ENCODE measurements around the gene CEBPA. TPM values are rescaled to one million over a fixed set of nuclear protein-coding genes. Genes with fewer than 3 reads are reported as not detected.
"Not testable (repeated sequence)": the region's sequence is repeated elsewhere in the genome, so short reads cannot be mapped to it uniquely, and the experiment has no call there.

The CEBPA gene
- total and polyA plus RNA-seq, 3 donors from 2014 or later = 3.5 to 5.0 (median 4.7) TPM

DNA sequence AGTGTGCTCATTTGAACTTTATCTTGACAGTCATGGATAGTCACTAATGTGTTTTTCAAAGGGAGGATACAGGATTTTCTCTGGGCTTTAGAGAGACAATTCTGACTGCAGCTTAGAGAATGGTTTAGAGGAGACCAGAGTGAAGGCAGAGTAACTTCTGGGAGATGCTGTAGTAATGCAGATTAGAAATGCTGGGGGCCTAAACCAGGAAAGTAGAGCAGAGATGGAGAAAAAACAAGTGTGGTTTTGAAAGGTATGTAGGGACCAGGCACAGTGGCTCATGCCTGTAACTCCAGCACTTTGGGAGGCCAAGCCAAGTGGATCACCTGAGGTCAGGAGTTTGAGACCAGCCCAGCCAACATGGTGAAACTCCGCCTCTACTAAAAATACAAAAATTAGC is 18.3 kb upstream of the CEBPA start:
- no peaks in the 10 kb centered on the region for H3K9me3 ChIP-seq
- WGBS, 2 donors = 88 to 94% methylated on average over 1 of the region's 1 CpG
- intact Hi-C loops (cut with DNase I; ENCODE audit: low total_unique reads) = no loop called here
- H3K36me3 ChIP-seq (ENCODE audit: low read depth, missing control alignments) = no peaks in the 10 kb centered on the region
- no peak overlapping the region for H3K4me3 ChIP-seq
- H3K4me1 ChIP-seq = no peaks in the 10 kb centered on the region
- TF ChIP-seq, protein P1, sequence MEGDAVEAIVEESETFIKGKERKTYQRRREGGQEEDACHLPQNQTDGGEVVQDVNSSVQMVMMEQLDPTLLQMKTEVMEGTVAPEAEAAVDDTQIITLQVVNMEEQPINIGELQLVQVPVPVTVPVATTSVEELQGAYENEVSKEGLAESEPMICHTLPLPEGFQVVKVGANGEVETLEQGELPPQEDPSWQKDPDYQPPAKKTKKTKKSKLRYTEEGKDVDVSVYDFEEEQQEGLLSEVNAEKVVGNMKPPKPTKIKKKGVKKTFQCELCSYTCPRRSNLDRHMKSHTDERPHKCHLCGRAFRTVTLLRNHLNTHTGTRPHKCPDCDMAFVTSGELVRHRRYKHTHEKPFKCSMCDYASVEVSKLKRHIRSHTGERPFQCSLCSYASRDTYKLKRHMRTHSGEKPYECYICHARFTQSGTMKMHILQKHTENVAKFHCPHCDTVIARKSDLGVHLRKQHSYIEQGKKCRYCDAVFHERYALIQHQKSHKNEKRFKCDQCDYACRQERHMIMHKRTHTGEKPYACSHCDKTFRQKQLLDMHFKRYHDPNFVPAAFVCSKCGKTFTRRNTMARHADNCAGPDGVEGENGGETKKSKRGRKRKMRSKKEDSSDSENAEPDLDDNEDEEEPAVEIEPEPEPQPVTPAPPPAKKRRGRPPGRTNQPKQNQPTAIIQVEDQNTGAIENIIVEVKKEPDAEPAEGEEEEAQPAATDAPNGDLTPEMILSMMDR (IDR thresholded peaks at IDR 0.05) = no peak
- TF ChIP-seq POLR2A (IDR thresholded peaks at IDR 0.05) = no peak
- H3K27ac ChIP-seq = no peak overlapping the region
- no peak for DNase-seq
- no peaks in the 10 kb centered on the region for H3K27me3 ChIP-seq

DNA sequence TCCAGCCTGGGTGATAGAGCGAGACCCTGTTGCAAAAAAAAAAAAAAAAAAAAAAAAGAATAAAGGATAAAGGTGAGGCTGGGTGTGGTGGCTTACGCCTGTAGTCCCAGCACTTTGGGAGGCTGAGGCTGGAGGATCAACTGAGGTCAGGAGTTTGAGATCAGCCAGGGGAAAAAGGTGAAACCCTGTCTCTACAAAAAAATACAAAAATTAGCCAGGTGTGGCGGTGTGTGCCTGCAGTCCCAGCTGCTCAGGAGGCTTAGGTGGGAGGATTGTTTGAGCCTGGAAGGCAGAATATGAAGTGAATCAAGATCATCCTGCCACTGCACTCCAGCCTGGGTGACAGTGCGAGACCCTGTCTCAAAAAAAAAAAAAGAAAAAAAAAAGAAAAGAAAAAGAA is 15.7 kb upstream of the CEBPA start:
- H3K9me3 ChIP-seq; H3K27me3 ChIP-seq; intact Hi-C loops (cut with DNase I; ENCODE audit: low total_unique reads); H3K36me3 ChIP-seq (ENCODE audit: low read depth, missing control alignments); H3K27ac ChIP-seq; DNase-seq; H3K4me3 ChIP-seq; H3K4me1 ChIP-seq: not testable (repeated sequence)
- 92 to 95% methylated on average over 4 of the region's 4 CpGs for whole genome bisulfite sequencing, 2 donors

DNA sequence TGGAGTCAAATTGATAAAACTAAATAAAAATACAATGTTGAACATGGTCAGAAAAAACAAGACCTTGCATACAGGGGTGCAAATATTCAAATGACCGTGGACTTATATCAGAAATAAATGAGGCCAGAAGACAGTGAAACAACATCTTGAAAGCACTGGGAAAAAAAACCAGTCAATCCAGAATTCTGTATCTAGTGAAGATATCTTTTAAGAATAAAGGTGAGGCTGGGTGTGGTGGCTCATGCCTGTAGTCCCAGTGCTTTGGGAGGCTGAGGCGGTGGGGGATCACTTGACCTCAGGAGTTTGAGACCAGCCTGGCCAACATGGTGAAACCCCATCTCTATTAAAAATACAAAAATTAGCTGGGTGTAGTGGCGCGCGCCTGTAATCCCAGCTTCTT is 15.2 kb upstream of the CEBPA start:
- 90 to 96% methylated on average over 5 of the region's 5 CpGs for WGBS, 2 donors
- Histone ChIP-seq H3K27me3 (no peaks in the 10 kb centered on the region), H3K36me3 (ENCODE audit: low read depth, missing control alignments) (no peaks in the 10 kb centered on the region), H3K9me3 (no peaks in the 10 kb centered on the region), H3K4me1 (no peaks in the 10 kb centered on the region), H3K27ac (no peak overlapping the region), H3K4me3 (no peak overlapping the region)
- DNase-seq = no peak
- intact Hi-C loops (cut with DNase I; ENCODE audit: low total_unique reads) = no loop called here
- TF ChIP-seq, protein P1 (IDR thresholded peaks at IDR 0.05) = no peak
- TF ChIP-seq POLR2A (IDR thresholded peaks at IDR 0.05) = no peak

DNA sequence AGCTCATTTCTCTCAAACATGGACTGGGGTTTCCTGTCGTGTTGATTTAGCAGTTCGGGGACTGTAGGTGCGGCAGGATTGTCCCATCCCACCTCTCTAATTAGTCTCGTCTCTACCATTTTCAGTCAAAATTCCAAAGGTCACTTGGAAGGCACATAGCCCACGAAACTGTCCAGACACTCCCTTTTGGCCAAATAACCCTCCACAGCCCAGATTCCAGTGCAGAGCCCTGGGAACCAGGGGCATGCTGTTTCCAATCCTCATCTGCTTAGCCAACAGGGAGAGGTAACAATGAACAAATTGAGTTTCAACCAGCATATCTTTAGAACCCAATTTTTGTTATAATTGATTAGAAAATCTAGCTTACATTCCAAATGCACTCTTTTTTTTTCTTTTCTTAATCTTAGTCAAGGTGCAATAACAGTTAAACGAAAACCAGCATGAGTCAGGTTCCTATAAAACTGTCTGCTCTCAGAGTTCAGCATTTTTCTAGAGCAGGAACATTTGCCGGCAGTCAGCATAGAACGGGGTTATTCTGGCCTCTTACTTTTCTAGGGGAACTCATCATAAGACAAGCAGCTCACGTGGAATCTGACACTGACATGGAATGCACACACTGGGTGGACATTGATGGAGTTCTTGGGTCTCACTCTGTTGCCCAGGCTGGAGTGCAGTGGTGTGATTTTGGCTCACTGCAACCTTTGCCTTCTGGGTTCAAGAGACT is 14.4 kb upstream of the CEBPA start:
- Histone ChIP-seq H3K27ac (no peak overlapping the region), H3K9me3 (no peaks in the 10 kb centered on the region)
- WGBS, 2 donors = 49 to 59% methylated on average over 9 of the region's 9 CpGs

DNA sequence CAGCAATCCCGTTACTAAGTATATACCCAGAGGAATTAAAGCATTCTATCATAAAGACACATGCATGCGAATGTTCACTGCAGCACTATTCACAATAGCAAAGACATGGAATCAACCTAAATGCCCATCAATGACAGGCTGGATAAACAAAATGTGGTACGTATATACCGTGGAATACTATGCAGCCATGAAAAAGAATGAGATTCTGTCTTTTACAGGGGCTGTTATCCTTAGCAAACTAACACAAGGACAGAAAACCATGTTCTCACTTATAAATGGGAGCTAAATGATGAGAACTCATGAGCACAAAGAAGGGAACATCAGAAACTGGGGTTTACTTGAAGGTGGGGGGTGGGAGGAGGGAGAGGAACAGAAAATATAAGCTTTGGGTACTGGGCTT is 10.5 kb upstream of the CEBPA start:
- H3K36me3 ChIP-seq (ENCODE audit: low read depth, missing control alignments); H3K4me3 ChIP-seq; H3K27ac ChIP-seq; H3K9me3 ChIP-seq; DNase-seq; H3K4me1 ChIP-seq; intact Hi-C loops (cut with DNase I; ENCODE audit: low total_unique reads); H3K27me3 ChIP-seq: not testable (repeated sequence)
- WGBS, 2 donors = 83 to 85% methylated on average over 4 of the region's 4 CpGs

More for the DNA sequence above, 14.4 kb upstream of the CEBPA start:
- intact Hi-C loops (cut with DNase I; ENCODE audit: low total_unique reads) = no loop called here
- H3K27me3 ChIP-seq = no peaks in the 10 kb centered on the region
- no peaks in the 10 kb centered on the region for H3K4me1 ChIP-seq
- no peak for DNase-seq
- no peak overlapping the region for H3K4me3 ChIP-seq
- H3K36me3 ChIP-seq (ENCODE audit: low read depth, missing control alignments) = no peaks in the 10 kb centered on the region
- no peak for TF ChIP-seq POLR2A (IDR thresholded peaks at IDR 0.05)
- TF ChIP-seq, protein P1 (IDR thresholded peaks at IDR 0.05) = no peak

DNA sequence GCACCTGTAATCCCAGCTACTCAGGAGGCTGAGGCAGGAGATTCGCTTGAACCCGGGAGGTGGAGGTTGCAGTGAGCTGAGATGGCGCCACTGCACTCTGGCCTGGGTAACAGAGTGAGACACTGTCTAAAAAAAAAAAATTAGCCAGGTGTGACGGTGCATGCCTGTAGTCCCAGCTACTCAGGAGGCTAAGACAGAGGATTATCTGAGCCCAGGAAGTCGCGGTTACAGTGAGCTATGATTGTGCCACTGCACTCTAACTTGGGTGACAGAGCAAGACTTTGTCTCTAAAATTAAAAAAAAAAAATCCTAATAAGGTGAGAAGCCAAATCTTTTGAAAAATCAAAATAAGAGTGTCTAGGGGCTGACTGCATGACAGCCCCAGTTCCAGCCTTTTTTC is 9.7 kb upstream of the CEBPA start:
- Histone ChIP-seq H3K4me3 (no peak overlapping the region), H3K9me3 (no peaks in the 10 kb centered on the region), H3K4me1 (no peaks in the 10 kb centered on the region), H3K27ac (no peak overlapping the region), H3K36me3 (ENCODE audit: low read depth, missing control alignments) (no peaks in the 10 kb centered on the region), H3K27me3 (no peaks in the 10 kb centered on the region)
- WGBS, 2 donors = 90 to 95% methylated on average over 6 of the region's 6 CpGs
- intact Hi-C loops (cut with DNase I; ENCODE audit: low total_unique reads) = no loop called here
- TF ChIP-seq, protein P1 (IDR thresholded peaks at IDR 0.05) = no peak
- no peak for TF ChIP-seq POLR2A (IDR thresholded peaks at IDR 0.05)
- DNase-seq = no peak
